ENCODE data around the gene NPAS3. TPM values are rescaled to one million over a fixed set of nuclear protein-coding genes. Genes with fewer than 3 reads are reported as not detected.

Gene NPAS3
- total and polyA plus RNA-seq, 2 donors (not counting 1 experiment from before 2014, with no cell fraction given) = 0.10 to 0.50 TPM

DNA sequence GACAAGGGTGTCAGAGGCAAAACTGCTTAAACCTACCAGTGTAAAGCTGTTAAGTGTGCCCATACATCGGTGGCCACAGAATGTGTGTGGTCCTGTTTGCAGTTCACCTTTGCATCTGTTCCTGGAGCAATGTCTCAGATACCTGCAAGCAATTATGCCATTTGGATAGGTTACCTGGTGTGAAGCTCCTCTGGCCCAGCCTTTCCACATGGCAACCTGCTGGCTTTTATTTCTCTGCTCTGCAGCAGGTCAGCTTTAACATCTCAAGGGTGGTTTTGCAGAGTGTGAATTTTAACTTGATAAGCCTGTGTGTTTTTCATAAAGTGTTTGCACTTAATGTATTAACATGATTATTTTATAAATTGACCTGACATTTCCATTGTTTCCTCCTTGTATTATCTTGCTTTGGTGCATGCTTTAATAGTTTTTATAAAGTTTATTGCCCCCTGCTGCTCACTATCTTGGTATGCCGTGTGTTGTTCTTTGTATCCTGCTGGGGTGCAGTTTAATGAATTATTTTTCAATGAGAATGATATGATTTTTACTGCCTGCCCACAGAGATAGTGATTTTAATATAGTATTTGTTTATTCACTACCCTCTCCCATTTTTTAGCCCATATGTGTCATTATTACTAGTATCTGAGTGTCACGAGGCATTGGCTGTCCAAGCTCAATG, 403.8 kb downstream of the NPAS3 start:
- Histone ChIP-seq H3K36me3 (ENCODE audit: control insufficient read depth, insufficient read depth, low read length) (no peaks in the 10 kb centered on the region), H3K4me2 (ENCODE audit: extremely low read depth, insufficient read depth, low read length) (no peak overlapping the region), H3K27ac (ENCODE audit: insufficient read depth, low read length) (no peak overlapping the region), H4K20me1 (ENCODE audit: control insufficient read depth, extremely low read depth, insufficient read depth, low read length) (no peaks in the 10 kb centered on the region), H3K9me3 (ENCODE audit: control insufficient read depth, insufficient read depth, low read depth, low read length) (no peaks in the 10 kb centered on the region), H3K79me2 (ENCODE audit: control insufficient read depth, insufficient read depth, low read length) (no peaks in the 10 kb centered on the region), H3K4me3 (replicated peaks in 1 of 4; ENCODE audit: control extremely low read depth in 1 of 4, insufficient read depth in 1 of 4, low read depth in 3 of 4, low read length in 4 of 4) (no peak overlapping the region), H3K27me3 (ENCODE audit: control insufficient read depth, insufficient read depth, low read length) (no peaks in the 10 kb centered on the region), H2AFZ (ENCODE audit: low read length) (no peak overlapping the region), H3K4me1 (ENCODE audit: control insufficient read depth, extremely low read depth, insufficient read depth, low read length) (no peaks in the 10 kb centered on the region), H3K9ac (ENCODE audit: insufficient read depth, low read length) (no peak overlapping the region)
- DNase-seq (ENCODE audit: low read depth in 2 of 2) = no peak
- TF ChIP-seq, protein P1, sequence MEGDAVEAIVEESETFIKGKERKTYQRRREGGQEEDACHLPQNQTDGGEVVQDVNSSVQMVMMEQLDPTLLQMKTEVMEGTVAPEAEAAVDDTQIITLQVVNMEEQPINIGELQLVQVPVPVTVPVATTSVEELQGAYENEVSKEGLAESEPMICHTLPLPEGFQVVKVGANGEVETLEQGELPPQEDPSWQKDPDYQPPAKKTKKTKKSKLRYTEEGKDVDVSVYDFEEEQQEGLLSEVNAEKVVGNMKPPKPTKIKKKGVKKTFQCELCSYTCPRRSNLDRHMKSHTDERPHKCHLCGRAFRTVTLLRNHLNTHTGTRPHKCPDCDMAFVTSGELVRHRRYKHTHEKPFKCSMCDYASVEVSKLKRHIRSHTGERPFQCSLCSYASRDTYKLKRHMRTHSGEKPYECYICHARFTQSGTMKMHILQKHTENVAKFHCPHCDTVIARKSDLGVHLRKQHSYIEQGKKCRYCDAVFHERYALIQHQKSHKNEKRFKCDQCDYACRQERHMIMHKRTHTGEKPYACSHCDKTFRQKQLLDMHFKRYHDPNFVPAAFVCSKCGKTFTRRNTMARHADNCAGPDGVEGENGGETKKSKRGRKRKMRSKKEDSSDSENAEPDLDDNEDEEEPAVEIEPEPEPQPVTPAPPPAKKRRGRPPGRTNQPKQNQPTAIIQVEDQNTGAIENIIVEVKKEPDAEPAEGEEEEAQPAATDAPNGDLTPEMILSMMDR (conservative IDR thresholded peaks at IDR 0.05 in 1 of 2, IDR thresholded peaks at IDR 0.05 in 1 of 2; ENCODE audit: low read depth in 1 of 2, low read length in 2 of 2) = no peak
- no peak for TF ChIP-seq EZH2 (IDR thresholded peaks at IDR 0.05; ENCODE audit: low read length, missing control alignments)

DNA sequence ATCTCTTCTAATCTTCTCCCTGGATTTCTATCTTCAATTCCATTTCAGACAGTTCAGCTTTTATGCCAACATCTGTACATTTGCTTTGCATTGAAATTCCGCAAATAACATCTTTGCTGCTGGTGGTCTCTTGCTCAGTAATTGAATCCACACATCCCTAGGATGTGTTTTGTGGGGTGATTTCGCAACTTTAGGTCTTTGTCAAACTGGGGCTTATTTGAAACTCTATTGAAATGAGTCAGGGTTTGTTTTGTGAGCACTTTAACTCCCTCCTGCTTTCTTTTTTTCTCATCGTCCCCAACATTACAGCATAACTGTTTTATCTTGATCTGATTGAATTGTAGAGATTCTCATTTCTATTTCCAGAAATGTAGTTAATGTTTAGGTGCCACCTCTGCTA, 404.3 kb downstream of the NPAS3 start:
- Histone ChIP-seq H2AFZ (ENCODE audit: low read length) (no peak overlapping the region), H3K9ac (ENCODE audit: insufficient read depth, low read length) (no peak overlapping the region), H4K20me1 (ENCODE audit: control insufficient read depth, extremely low read depth, insufficient read depth, low read length) (no peaks in the 10 kb centered on the region), H3K27ac (ENCODE audit: insufficient read depth, low read length) (no peak overlapping the region), H3K4me3 (replicated peaks in 1 of 4; ENCODE audit: control extremely low read depth in 1 of 4, insufficient read depth in 1 of 4, low read depth in 3 of 4, low read length in 4 of 4) (no peak overlapping the region), H3K79me2 (ENCODE audit: control insufficient read depth, insufficient read depth, low read length) (no peaks in the 10 kb centered on the region), H3K4me1 (ENCODE audit: control insufficient read depth, extremely low read depth, insufficient read depth, low read length) (no peaks in the 10 kb centered on the region), H3K9me3 (ENCODE audit: control insufficient read depth, insufficient read depth, low read depth, low read length) (no peaks in the 10 kb centered on the region), H3K36me3 (ENCODE audit: control insufficient read depth, insufficient read depth, low read length) (no peaks in the 10 kb centered on the region), H3K27me3 (ENCODE audit: control insufficient read depth, insufficient read depth, low read length) (no peaks in the 10 kb centered on the region), H3K4me2 (ENCODE audit: extremely low read depth, insufficient read depth, low read length) (no peak overlapping the region)
- no peak for TF ChIP-seq EZH2 (IDR thresholded peaks at IDR 0.05; ENCODE audit: low read length, missing control alignments)
- TF ChIP-seq, protein P1 (conservative IDR thresholded peaks at IDR 0.05 in 1 of 2, IDR thresholded peaks at IDR 0.05 in 1 of 2; ENCODE audit: low read depth in 1 of 2, low read length in 2 of 2) = no peak
- DNase-seq (ENCODE audit: low read depth in 2 of 2) = peak in 1 of 2 donors; percentile 63

DNA sequence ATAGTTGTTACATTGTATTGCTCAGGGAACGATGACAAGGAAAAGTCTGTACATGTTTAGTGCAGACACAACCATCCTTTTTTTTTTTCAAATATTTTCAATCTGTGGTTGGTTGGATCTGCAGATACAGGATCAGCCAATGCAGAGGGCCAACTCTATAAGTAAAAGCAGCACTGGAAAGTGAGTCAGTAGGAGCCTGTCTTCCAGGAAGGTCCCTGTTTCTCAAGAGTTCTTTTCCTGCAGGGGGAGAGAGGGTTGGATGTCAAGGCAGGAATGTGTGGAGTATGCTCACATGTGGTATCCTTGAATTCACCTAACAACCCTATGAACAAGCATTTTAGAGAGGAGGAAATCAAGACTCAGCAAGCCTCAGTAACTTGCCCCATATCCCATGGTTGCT, 409.1 kb downstream of the NPAS3 start:
- Histone ChIP-seq H3K4me1 (ENCODE audit: control insufficient read depth, extremely low read depth, insufficient read depth, low read length) (no peaks in the 10 kb centered on the region), H3K27me3 (ENCODE audit: control insufficient read depth, insufficient read depth, low read length) (no peaks in the 10 kb centered on the region), H3K9me3 (ENCODE audit: control insufficient read depth, insufficient read depth, low read depth, low read length) (no peaks in the 10 kb centered on the region), H2AFZ (ENCODE audit: low read length) (no peak overlapping the region), H3K9ac (ENCODE audit: insufficient read depth, low read length) (no peak overlapping the region), H4K20me1 (ENCODE audit: control insufficient read depth, extremely low read depth, insufficient read depth, low read length) (no peaks in the 10 kb centered on the region), H3K4me2 (ENCODE audit: extremely low read depth, insufficient read depth, low read length) (no peak overlapping the region), H3K79me2 (ENCODE audit: control insufficient read depth, insufficient read depth, low read length) (no peaks in the 10 kb centered on the region), H3K4me3 (replicated peaks in 1 of 4; ENCODE audit: control extremely low read depth in 1 of 4, insufficient read depth in 1 of 4, low read depth in 3 of 4, low read length in 4 of 4) (no peak overlapping the region), H3K27ac (ENCODE audit: insufficient read depth, low read length) (no peak overlapping the region), H3K36me3 (ENCODE audit: control insufficient read depth, insufficient read depth, low read length) (no peaks in the 10 kb centered on the region)
- DNase-seq (ENCODE audit: low read depth in 2 of 2) = peak in 1 of 2 donors; percentile 52
- no peak for TF ChIP-seq EZH2 (IDR thresholded peaks at IDR 0.05; ENCODE audit: low read length, missing control alignments)
- TF ChIP-seq, protein P1 (conservative IDR thresholded peaks at IDR 0.05 in 1 of 2, IDR thresholded peaks at IDR 0.05 in 1 of 2; ENCODE audit: low read depth in 1 of 2, low read length in 2 of 2) = no peak
